ENCODE data around the gene MVP.

DNA sequence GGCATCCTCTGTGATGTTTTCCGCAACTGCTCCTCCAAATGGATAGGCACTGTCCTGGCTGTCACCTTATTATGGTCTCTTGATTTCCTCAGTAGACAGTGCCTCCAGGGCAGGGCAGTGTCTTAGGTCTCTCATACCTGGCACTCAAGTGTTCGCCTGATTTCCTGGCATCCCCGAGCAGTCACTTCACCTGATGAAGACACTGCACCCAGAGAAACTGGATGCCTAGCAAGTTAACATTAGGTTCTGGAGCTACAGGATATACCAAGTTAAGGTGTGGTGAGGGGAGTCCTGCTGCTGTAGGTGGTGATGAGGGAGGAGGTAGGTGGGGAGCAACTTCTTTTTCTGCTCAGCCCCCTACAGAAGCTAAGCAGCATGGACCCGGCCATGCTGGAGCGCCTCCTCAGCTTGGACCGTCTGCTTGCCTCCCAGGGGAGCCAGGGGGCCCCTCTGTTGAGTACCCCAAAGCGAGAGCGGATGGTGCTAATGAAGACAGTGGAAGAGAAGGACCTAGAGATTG lies 17.8 kb upstream of the MVP start:
- TF ChIP-seq POLR2A (IDR thresholded peaks at IDR 0.05), result no peak
- TF ChIP-seq POLR2AphosphoS5 (IDR thresholded peaks at IDR 0.05), result no peak
- TF ChIP-seq, protein P1, sequence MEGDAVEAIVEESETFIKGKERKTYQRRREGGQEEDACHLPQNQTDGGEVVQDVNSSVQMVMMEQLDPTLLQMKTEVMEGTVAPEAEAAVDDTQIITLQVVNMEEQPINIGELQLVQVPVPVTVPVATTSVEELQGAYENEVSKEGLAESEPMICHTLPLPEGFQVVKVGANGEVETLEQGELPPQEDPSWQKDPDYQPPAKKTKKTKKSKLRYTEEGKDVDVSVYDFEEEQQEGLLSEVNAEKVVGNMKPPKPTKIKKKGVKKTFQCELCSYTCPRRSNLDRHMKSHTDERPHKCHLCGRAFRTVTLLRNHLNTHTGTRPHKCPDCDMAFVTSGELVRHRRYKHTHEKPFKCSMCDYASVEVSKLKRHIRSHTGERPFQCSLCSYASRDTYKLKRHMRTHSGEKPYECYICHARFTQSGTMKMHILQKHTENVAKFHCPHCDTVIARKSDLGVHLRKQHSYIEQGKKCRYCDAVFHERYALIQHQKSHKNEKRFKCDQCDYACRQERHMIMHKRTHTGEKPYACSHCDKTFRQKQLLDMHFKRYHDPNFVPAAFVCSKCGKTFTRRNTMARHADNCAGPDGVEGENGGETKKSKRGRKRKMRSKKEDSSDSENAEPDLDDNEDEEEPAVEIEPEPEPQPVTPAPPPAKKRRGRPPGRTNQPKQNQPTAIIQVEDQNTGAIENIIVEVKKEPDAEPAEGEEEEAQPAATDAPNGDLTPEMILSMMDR (IDR thresholded peaks at IDR 0.05), result no peak
- no peak for TF ChIP-seq EP300 (IDR thresholded peaks at IDR 0.05)

Data from gastroesophageal sphincter (tissue), 3 donors.